ENCODE results near the gene WDFY2. TPM values are rescaled to one million over a fixed set of nuclear protein-coding genes. Genes with fewer than 3 reads are reported as not detected.
A peak's percentile ranks its signal among the peaks of the same experiment; 100 is the strongest.

WDFY2 gene
- total RNA-seq, 1 experiment from 2014 or later = 45.5 TPM

DNA sequence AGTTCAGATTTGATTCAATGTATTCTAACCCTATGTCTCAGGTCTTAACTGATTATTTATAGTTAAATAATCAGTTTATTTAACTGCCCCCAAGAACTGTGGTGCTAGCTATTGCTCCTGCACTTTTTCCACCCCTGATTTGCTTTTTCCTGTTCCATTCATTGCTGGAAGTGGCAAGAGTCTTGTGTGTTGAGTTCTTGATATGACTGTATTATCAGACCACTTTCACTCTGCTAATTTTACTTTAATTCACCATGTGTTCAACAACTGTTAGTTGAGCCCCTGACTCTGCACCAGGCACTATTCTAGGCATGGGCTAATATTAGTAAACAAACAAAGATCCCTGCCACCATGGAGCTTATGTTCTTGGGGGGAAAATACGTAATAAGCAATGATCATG, 39.9 kb downstream of the WDFY2 start:
- Histone ChIP-seq H3K9me3 (ENCODE audit: low read depth, low read length, poor library complexity, severe bottlenecking) (no peaks in the 10 kb centered on the region), H3K4me1 (ENCODE audit: insufficient read depth, low read length, poor library complexity, severe bottlenecking) (peaks cover 78% of the 10 kb centered on the region)
- POLR2A ChIA-PET (ENCODE audit: low non-redundant PET) = no interaction called here

GRCh38 chr13:51624695-51625345, 40.6 kb downstream of the WDFY2 start:
- TF ChIP-seq, protein P1, sequence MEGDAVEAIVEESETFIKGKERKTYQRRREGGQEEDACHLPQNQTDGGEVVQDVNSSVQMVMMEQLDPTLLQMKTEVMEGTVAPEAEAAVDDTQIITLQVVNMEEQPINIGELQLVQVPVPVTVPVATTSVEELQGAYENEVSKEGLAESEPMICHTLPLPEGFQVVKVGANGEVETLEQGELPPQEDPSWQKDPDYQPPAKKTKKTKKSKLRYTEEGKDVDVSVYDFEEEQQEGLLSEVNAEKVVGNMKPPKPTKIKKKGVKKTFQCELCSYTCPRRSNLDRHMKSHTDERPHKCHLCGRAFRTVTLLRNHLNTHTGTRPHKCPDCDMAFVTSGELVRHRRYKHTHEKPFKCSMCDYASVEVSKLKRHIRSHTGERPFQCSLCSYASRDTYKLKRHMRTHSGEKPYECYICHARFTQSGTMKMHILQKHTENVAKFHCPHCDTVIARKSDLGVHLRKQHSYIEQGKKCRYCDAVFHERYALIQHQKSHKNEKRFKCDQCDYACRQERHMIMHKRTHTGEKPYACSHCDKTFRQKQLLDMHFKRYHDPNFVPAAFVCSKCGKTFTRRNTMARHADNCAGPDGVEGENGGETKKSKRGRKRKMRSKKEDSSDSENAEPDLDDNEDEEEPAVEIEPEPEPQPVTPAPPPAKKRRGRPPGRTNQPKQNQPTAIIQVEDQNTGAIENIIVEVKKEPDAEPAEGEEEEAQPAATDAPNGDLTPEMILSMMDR (conservative IDR thresholded peaks at IDR 0.05; ENCODE audit: low read depth, low read length) = no peak
- no peak for TF ChIP-seq EZH2 (IDR thresholded peaks at IDR 0.05; ENCODE audit: borderline replicate concordance, low read depth, low read length, poor library complexity, severe bottlenecking)
- peaks cover 76% of the 10 kb centered on the region for H3K4me1 ChIP-seq (ENCODE audit: insufficient read depth, low read length, poor library complexity, severe bottlenecking)
- peak overlapping the region; percentile 48 for H3K27ac ChIP-seq (ENCODE audit: low read depth, low read length, poor library complexity, severe bottlenecking)
- intact Hi-C loops (cut with micrococcal nuclease; ENCODE audit: unreplicated experiment) = no loop called here
- no peaks in the 10 kb centered on the region for H3K27me3 ChIP-seq (replicated peaks; ENCODE audit: insufficient read depth, low read depth, low read length, poor library complexity)
- POLR2A ChIA-PET (ENCODE audit: low non-redundant PET) = no interaction called here
- H3K36me3 ChIP-seq (ENCODE audit: insufficient read depth, low read length, poor library complexity, severe bottlenecking) = no peaks in the 10 kb centered on the region
- H3K9me3 ChIP-seq (ENCODE audit: low read depth, low read length, poor library complexity, severe bottlenecking) = no peaks in the 10 kb centered on the region
- H3K4me3 ChIP-seq (ENCODE audit: low read depth, low read length, poor library complexity, severe bottlenecking) = no peak overlapping the region
- no TSS peak for BruUV-seq (replicated peaks)
- CTCF ChIA-PET = no interaction called here
- no peak for DNase-seq (ENCODE audit: low spot score)

More for the DNA sequence above, 39.9 kb downstream of the WDFY2 start:
- H3K36me3 ChIP-seq (ENCODE audit: insufficient read depth, low read length, poor library complexity, severe bottlenecking) = no peaks in the 10 kb centered on the region
- intact Hi-C loops (cut with micrococcal nuclease; ENCODE audit: unreplicated experiment) = no loop called here
- peak overlapping the region; percentile 48 for H3K27ac ChIP-seq (ENCODE audit: low read depth, low read length, poor library complexity, severe bottlenecking)
- no TSS peak for BruUV-seq (replicated peaks)
- no peak for TF ChIP-seq EZH2 (IDR thresholded peaks at IDR 0.05; ENCODE audit: borderline replicate concordance, low read depth, low read length, poor library complexity, severe bottlenecking)
- TF ChIP-seq, protein P1 (conservative IDR thresholded peaks at IDR 0.05; ENCODE audit: low read depth, low read length) = no peak
- CTCF ChIA-PET = no interaction called here
- H3K27me3 ChIP-seq (replicated peaks; ENCODE audit: insufficient read depth, low read depth, low read length, poor library complexity) = no peaks in the 10 kb centered on the region
- DNase-seq (ENCODE audit: low spot score) = no peak
- no peak overlapping the region for H3K4me3 ChIP-seq (ENCODE audit: low read depth, low read length, poor library complexity, severe bottlenecking)

- ChIA-PET CTCF (no interaction called here), POLR2A (ENCODE audit: low non-redundant PET) (no interaction called here)
- H3K27me3 ChIP-seq (replicated peaks; ENCODE audit: insufficient read depth, low read depth, low read length, poor library complexity) = no peaks in the 10 kb centered on the region
- TF ChIP-seq, protein P1 (conservative IDR thresholded peaks at IDR 0.05; ENCODE audit: low read depth, low read length) = no peak
- no peak for TF ChIP-seq EZH2 (IDR thresholded peaks at IDR 0.05; ENCODE audit: borderline replicate concordance, low read depth, low read length, poor library complexity, severe bottlenecking)
- no peaks in the 10 kb centered on the region for H3K36me3 ChIP-seq (ENCODE audit: insufficient read depth, low read length, poor library complexity, severe bottlenecking)
- intact Hi-C loops (cut with micrococcal nuclease; ENCODE audit: unreplicated experiment) = no loop called here
- no peak overlapping the region for H3K4me3 ChIP-seq (ENCODE audit: low read depth, low read length, poor library complexity, severe bottlenecking)
- H3K4me1 ChIP-seq (ENCODE audit: insufficient read depth, low read length, poor library complexity, severe bottlenecking) = peaks cover 69% of the 10 kb centered on the region
- no peaks in the 10 kb centered on the region for H3K9me3 ChIP-seq (ENCODE audit: low read depth, low read length, poor library complexity, severe bottlenecking)
- peak overlapping the region; percentile 18 for H3K27ac ChIP-seq (ENCODE audit: low read depth, low read length, poor library complexity, severe bottlenecking)
- BruUV-seq (replicated peaks) = no TSS peak
- no peak for DNase-seq (ENCODE audit: low spot score)
These were observed 41.5 kb downstream of the WDFY2 start for GRCh38 chr13:51625555-51626345.
